Activated T-cell treated with anti-CD3 and anti-CD28 coated beads, Interleukin-2, amount 50 U/mL, for 48 hours (primary cell): Measurements from ENCODE around the gene ZFAND2A.
"Not testable (repeated sequence)": the region's sequence is repeated elsewhere in the genome, so short reads cannot be mapped to it uniquely, and the experiment has no call there.

ENCODE experiments used
- DNase-seq, 2 experiments: peaks; one replicate each; pipeline ENCODE4 v3.0.0-alpha.2; 2020

Gene ZFAND2A, protein sequence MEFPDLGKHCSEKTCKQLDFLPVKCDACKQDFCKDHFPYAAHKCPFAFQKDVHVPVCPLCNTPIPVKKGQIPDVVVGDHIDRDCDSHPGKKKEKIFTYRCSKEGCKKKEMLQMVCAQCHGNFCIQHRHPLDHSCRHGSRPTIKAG

DNA sequence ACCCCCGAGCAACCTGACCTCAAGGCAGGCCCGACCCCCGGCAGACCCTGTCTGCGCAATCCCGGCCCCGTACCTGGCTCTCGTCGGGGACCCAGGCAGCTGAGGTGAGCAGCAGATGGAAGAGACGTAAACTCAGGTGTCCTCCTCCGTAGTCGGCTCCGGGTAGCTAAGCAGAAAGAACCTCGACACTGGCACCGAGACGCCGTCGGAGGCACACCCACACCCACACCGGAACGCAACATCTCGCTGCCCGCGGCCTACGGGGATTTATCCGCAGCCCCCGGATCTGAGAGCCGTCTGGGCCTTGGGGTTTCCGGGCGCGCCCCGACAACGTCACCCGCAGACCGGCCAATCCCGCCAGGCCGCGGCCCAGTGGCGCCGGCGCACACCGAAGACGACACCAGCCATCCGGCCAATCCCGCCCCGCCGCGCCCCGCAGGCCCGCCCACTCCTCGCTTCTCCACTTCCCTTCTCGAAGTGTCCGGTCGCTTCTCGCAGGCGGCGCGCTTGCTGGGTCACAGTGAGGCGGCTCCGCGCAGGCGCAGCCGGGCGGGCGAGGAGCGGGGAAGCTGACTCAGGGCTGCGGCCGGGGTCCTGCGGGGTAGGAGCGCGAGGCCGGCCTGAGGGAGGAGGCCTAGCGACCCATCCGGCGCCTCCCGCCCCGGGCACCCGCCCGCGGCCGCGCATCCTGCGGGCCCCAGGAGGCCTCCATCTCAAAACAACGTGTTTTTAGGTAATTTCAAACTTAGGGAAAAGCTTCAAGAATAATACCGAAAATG is at the start of gene ZFAND2A:
Gene ZFAND2A, minus strand, starts transcription at position 306 of the 779 bp plus-strand sequence. CDS start 1,984 bp downstream, outside the sequence.
- DNase-seq: peak; percentile 99

- DNase-seq: no peak
Measured at GRCh38 chr7:1209097-1209496, 49.1 kb upstream of the ZFAND2A start.

DNA sequence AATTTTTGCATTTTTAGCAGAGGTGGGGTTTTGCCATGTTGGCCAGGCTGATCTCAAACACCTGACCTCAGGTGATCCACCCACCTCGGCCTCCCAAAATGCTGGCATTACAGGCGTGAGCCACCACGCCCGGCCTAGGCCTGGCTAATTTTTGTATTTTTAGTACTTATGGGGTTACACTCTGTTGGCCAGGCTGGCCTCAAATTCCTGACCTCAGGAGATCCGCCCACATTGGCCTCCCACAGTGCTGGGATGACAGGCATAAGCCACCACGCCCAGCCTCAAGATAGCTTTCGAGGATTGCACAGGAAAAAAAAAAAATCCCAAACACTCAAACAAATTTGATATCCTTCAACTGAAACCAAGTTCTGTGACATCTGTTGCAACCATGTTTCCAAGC is 45.7 kb upstream of the ZFAND2A start:
- not testable (repeated sequence) for DNase-seq

DNA sequence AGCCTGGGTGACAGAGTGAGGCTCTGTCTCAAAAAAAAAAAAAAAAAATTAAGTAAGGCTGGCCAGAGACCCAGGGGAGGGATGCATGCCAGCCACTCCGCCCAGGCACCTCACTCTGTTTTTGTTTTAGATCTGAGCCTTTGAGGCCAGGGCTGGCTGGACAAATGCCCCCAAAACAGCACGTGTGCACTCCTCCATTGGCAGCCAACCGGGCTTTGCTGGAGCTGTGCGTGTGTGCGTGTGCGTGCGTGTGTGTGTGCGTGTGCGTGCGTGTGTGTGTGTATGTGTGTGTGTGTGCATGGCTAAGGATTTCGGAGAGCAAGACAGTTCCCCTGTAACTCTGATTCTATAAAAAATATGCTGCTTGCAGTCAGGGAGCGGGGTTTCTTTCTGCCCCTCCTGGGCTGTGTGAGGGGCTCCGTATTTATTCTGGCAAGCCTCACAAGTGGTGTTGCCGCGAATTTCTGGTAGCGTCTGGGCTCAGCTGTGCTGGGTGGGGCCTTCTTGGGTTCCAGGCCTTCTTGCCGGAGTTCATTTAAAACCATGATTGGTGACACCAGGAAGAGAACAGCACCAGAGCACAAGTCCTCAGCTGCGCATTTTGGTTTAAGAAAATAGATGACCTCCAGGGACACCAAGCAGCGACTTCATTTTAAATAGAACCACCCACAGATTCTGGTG is 44.6 kb upstream of the ZFAND2A start:
- no peak for DNase-seq

GRCh38 chr7:1202914-1203313 is 42.9 kb upstream of the ZFAND2A start:
- DNase-seq: not testable (repeated sequence)

DNA sequence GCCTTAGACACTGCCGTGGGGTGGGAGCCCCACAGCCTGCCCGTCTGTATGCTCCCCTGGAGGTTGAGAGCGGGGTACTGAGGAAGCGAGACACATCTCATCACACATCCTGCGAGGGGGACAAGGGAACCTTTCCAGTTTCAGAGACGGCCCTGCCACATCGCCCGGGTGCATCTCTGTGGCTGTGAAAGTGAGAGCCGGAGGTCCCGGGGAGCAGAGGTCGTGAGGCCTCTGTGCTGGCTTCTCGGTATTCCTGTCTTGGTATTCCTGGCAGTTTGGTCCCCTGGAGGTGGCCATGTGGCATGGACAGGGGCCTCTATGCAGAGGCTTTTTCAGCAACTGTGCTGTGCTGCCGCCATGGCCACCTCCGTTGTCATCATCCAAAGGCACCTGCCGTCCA is 41.9 kb upstream of the ZFAND2A start:
- DNase-seq: no peak

GRCh38 chr7:1200045-1200444 is 40.0 kb upstream of the ZFAND2A start:
- no peak for DNase-seq

DNA sequence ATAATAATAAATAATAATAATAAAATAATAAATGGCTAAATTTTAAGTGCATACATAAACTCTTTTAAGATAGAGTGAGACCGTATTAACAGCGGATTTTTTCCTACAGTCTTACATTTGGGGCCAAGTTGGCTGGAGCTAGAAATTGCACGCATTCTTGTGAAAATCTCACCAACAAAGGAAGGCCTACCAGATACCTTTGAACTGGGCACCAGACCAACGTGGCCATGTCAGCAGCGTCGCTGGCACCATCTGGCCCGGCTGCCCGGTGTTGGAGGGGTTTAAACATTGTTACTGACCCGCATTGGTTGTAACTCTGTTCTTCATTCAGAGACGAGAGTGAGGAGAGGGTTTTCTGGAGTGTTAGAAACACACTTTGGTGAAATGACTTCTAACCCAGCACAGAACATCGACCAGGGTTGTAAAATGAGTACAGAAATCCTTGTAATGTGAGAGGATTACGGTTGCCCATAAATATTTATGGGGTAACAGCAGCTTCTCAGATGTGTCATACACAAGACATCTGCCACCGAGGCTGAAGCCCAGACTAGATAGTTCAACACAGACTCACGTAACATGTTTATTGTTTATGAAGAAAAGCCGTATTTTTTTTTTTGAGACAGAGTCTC is 38.1 kb upstream of the ZFAND2A start:
- no peak for DNase-seq

- no peak for DNase-seq
Measured at GRCh38 chr7:1196950-1197349, 37.0 kb upstream of the ZFAND2A start.

DNA sequence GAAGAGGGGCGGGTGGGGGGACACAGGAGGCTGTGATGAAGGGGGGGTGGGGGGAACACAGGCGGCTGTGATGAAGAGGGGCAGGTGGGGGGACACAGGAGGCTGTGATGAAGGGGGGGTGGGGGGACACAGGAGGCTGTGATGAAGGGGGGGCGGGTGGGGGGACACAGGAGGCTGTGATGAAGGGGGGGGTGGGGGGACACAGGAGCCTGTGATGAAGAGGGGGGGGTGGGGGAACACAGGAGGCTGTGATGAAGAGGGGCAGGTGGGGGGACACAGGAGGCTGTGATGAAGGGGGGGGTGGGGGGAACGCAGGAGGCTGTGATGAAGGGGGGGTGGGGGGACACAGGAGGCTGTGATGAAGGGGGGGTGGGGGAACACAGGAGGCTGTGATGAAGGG is 36.4 kb upstream of the ZFAND2A start:
- DNase-seq: not testable (repeated sequence)

DNA sequence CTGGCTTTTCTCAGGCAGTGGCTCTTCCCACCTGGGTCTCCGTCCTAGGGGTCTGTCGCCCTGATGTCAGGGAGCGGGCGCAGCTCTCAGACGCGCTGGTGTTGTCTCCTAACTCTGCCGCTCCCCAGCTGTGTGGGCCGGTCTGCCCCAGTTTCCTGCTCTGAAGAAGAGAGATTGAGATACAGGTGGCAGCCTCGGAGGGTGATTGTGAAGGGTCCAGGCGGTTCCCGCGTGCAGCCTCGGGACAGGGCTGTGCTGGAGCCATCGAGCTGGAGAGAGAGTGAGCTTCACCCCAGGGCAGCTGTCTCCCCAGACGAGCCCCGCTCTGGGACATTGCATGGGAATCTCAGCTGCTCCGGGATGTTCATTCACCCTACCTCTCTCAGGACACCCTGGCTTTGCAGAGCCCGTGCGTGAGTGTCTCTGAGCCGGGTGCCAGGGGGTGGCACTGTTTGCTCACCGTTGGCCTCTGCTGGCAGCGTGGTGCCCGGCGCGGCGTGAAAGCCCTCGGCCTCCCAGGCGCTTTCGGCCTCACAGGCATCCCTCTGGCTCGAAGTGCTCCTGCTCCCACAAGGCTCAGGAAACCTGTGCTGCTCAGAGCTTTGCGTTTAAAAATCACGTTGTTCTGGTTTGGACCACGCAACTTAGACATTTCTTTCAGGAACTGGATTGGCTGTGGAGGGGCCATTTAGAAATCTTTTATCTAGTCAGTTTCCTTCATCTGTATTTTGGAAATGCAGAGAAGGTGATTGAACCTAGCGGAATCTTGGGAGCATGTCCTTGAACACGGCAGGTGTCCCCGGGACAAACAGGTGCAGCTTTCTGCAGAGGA is 33.8 kb upstream of the ZFAND2A start:
- peak; percentile 47 to 60 for DNase-seq

DNA sequence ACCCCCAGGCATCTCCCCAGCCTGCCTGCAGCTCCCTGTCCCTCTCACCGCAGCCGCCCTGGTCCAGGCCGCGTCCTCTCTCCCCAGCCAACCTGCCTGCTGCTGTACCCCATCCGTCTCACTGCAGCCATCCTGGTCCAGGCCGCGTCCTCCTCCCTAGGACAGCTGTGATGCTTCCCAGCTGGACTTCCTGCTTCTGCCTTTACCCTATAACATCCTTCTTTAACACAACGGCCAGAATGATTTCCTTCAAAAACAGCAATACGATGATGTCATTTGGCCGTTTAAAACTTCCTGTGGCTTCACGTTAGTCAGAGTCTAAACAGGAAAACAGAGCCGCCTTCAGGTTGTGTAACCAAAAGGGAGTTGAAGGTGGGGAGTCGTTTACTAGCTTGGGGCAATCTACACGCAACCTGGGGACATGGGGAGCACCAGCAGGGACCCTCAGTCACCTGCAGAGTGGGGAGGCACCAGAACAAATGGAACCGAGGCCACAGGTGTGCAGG is 32.2 kb upstream of the ZFAND2A start:
- DNase-seq: peak; percentile 28 to 36

DNA sequence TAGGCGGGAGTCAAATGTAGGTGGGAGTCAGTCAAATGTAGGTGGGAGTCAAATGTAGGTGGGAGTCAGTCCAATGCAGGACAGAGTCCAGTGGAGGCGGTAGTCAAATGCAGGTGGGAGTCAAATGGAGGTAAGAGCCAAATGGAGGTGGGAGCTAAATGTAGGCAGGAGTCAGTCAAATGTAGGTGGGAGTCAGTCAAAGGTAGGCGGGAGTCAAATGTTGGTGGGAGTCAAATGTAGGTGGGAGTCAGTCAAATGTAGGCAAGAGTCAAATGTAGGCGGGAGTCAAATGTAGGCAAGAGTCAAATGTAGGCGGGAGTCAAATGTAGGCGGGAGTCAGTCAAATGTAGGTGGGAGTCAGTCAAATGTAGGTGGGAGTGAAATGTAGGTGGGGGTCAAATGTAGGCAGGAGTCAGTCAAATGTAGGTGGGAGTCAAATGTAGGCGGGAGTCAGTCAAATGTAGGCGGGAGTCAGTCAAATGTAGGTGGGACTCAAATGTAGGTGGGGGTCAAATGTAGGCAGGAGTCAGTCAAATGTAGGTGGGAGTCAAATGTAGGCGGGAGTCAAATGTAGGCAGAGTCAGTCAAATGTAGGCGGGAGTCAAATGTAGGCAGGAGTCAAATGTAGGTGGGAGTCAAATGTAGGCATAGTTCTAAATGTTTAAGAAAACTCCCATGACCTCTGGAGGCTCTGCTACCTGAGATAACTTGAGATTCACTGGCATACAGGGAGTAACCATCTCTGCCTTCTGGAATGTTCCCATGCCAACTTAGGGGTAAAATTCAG is 30.2 kb upstream of the ZFAND2A start:
- no peak for DNase-seq

DNA sequence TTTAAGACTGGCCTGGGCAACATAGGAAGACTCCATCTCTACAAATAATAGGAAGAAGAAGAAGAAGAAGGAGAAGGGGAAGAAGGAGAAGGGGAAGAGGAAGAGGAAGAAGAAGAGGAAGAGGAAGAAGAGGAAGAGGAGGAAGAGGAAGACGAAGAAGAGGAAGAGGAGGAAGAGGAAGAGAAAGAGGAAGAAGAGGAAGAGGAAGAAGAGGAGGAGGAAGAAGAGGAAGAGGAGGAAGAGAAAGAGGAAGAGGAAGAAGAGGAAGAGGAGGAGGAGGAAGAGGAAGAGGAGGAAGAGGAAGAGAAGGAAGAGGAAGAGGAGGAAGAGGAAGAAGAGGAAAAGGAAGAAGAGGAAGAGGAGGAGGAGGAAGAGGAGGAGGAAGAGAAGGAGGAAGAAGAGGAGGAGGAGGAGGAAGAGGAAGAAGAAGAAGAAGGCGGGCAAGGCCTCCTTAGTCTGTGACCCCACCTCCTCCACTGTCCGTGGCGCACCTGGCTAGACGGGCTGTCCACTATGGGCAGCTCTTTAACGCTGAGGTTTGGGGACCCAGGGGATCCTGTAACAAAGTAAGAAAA is 28.8 kb upstream of the ZFAND2A start:
- no peak for DNase-seq

GRCh38 chr7:1187127-1187526 is 27.1 kb upstream of the ZFAND2A start:
- DNase-seq: no peak

- DNase-seq: no peak
Measured at GRCh38 chr7:1181640-1182039, 21.6 kb upstream of the ZFAND2A start.

- DNase-seq: no peak
Measured at GRCh38 chr7:1181031-1181430, 21.0 kb upstream of the ZFAND2A start.

- DNase-seq: peak; percentile 94 to 95
Measured at GRCh38 chr7:1176891-1177373, 16.9 kb upstream of the ZFAND2A start.

DNA sequence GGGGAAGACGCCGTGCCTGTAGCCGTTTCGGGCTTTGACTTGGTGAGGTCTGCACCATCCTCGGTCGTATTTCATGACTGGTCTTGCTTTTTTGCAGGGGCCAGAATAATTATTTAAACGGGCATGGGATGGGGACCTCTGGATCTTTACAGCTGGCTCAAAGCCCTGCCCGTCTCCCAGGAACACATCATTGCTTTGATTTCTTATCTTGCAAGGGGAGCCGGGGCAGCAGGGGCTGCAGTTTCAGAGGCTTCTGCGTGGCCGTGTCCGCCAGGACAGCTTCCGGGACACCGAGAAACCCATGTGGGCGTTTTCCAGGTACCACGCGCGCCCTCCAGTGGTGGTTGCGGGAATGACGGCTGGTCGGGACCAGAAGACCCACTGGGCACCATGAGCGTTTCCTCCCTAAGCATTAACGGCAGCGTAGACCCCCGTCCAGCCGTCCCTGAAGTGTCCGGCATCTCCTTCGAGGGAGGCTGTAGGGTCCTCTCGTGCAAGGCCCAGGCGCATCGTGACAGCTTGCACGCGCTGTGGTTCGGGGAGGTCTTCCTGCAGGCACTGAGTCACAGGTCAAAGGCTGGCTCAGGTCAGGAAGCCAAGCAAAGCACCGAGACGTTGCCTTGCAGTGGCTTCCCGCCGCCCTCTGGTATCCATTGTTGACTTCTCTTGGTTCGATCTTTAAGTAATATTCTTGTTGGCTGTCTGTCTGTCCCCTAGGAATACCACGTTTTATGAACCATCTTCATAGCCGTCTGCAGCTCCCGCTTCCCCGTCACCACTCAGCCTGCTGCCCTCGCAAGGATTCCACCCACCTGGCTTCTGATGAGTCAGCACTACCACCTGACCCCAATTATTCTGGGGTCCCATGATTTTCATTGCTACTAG is 16.2 kb upstream of the ZFAND2A start:
- peak; percentile 95 to 96 for DNase-seq

- no peak for DNase-seq
Measured at GRCh38 chr7:1175597-1175966, 15.6 kb upstream of the ZFAND2A start.
